GM23338 (cell line): ENCODE results near the gene ZNF322. TPM values are rescaled to one million over a fixed set of nuclear protein-coding genes. Genes with fewer than 3 reads are reported as not detected.

Experiments
- ATAC-seq: fragments of 200-7000 bp; cut with Tn5 transposase; 3 replicates; pipeline ENCODE4 v1.9.1; 2020
- DNase-seq: peaks from one replicate; pipeline ENCODE4 v3.0.0-alpha.2; 2015; ENCODE audit warnings: low spot score
- H2AFZ ChIP-seq: fragments of 200-600 bp; sonication (generic); 2 replicates; pipeline ENCODE4 v1.8.0; 2016; ENCODE audit warnings: antibody characterized with exemption, mild to moderate bottlenecking, moderate library complexity
- H3F3A ChIP-seq: fragments of 200-600 bp; sonication (generic); replicated peaks from 2 replicates; pipeline ENCODE4 v1.8.0; 2017; ENCODE audit warnings: antibody characterized with exemption, mixed run types, low read depth
- H3K27ac ChIP-seq: fragments of 200-600 bp; sonication (generic); 2 replicates; pipeline ENCODE4 v1.6.1; 2016; ENCODE audit warnings: low read depth
- H3K27me3 ChIP-seq: fragments of 200-600 bp; sonication (generic); 2 replicates; pipeline ENCODE4 v1.8.0; 2016; ENCODE audit warnings: mild to moderate bottlenecking, mixed run types, moderate library complexity; ENCODE audit not compliant: insufficient read depth
- H3K36me3 ChIP-seq: fragments of 200-600 bp; sonication (generic); 2 replicates; pipeline ENCODE4 v1.8.0; 2016; ENCODE audit warnings: mild to moderate bottlenecking; ENCODE audit not compliant: insufficient read depth
- H3K4me1 ChIP-seq: fragments of 200-600 bp; sonication (generic); 2 replicates; pipeline ENCODE4 v1.8.0; 2016; ENCODE audit warnings: mild to moderate bottlenecking, moderate library complexity; ENCODE audit not compliant: insufficient read depth
- H3K4me2 ChIP-seq: fragments of 200-600 bp; sonication (generic); 2 replicates; pipeline ENCODE4 v1.7.1; 2017; ENCODE audit warnings: mixed run types
- H3K4me3 ChIP-seq: fragments of 200-600 bp; sonication (generic); 2 replicates; pipeline ENCODE4 v1.6.1; 2016; ENCODE audit warnings: mixed run types
- H3K79me2 ChIP-seq: fragments of 200-600 bp; sonication (generic); replicated peaks from 2 replicates; pipeline ENCODE4 v1.8.0; 2017; ENCODE audit warnings: mild to moderate bottlenecking; ENCODE audit not compliant: insufficient read depth
- H3K9me2 ChIP-seq: fragments of 200-600 bp; sonication (generic); 2 replicates; pipeline ENCODE4 v1.8.0; 2017; ENCODE audit not compliant: insufficient read depth
- H4K20me1 ChIP-seq: fragments of 200-600 bp; sonication (generic); replicated peaks from 2 replicates; pipeline ENCODE4 v1.8.0; 2017; ENCODE audit warnings: mild to moderate bottlenecking; ENCODE audit not compliant: insufficient read depth
- H3K27ac Mint-ChIP-seq: 2 replicates; pipeline ENCODE4 v1.8.0; 2020; ENCODE audit warnings: inconsistent platforms, mild to moderate bottlenecking, moderate library complexity, mixed read lengths
- H3K27me3 Mint-ChIP-seq: 3 replicates; pipeline ENCODE4 v1.8.0; 2022; ENCODE audit warnings: low read depth, mild to moderate bottlenecking, moderate library complexity, mixed read lengths, inconsistent platforms; ENCODE audit not compliant: insufficient read depth, poor library complexity
- H3K36me3 Mint-ChIP-seq: 3 replicates; pipeline ENCODE4 v1.8.0; 2021; ENCODE audit warnings: low read depth, mild to moderate bottlenecking, inconsistent platforms, moderate library complexity, mixed read lengths
- H3K4me1 Mint-ChIP-seq: 3 replicates; pipeline ENCODE4 v1.8.0; 2020; ENCODE audit warnings: mild to moderate bottlenecking, inconsistent platforms, mixed read lengths
- H3K4me3 Mint-ChIP-seq: 3 replicates; pipeline ENCODE4 v1.8.0; 2021; ENCODE audit warnings: moderate library complexity, mild to moderate bottlenecking, inconsistent platforms, mixed read lengths
- H3K9me3 Mint-ChIP-seq: 3 replicates; pipeline ENCODE4 v1.8.0; 2020; ENCODE audit warnings: moderate library complexity, mild to moderate bottlenecking, inconsistent platforms, mixed read lengths
- CREB1 ChIP-seq: fragments of 250-450 bp; sonication (Bioruptor Pico); IDR thresholded peaks from 2 replicates; pipeline ENCODE4 v1.5.0; 2020; ENCODE audit warnings: low read depth, mild to moderate bottlenecking, moderate library complexity
- EZH2 ChIP-seq: fragments of 200-600 bp; sonication (generic); IDR thresholded peaks from one replicate; pipeline ENCODE4 v1.8.0; 2017; ENCODE audit warnings: antibody characterized with exemption, mild to moderate bottlenecking, low read depth; ENCODE audit not compliant: unreplicated experiment
- EZH2phosphoT487 ChIP-seq: fragments of 200-600 bp; sonication (generic); IDR thresholded peaks from one replicate; pipeline ENCODE4 v1.8.1; 2018; ENCODE audit warnings: antibody characterized with exemption; ENCODE audit not compliant: unreplicated experiment
- JUNB ChIP-seq: IDR thresholded peaks from one replicate; pipeline ENCODE4 v1.6.1; 2016; ENCODE audit warnings: antibody characterized with exemption; ENCODE audit not compliant: unreplicated experiment
- NANOG ChIP-seq: IDR thresholded peaks from 2 replicates; pipeline ENCODE4 v1.6.1; 2016; ENCODE audit warnings: antibody characterized with exemption, borderline replicate concordance
- POLR2AphosphoS5 ChIP-seq: IDR thresholded peaks from 2 replicates; pipeline ENCODE4 v1.6.1; 2016; ENCODE audit warnings: antibody characterized with exemption, low read depth
- STAT1 ChIP-seq: IDR thresholded peaks from one replicate; pipeline ENCODE4 v1.6.1; 2016; ENCODE audit warnings: antibody characterized with exemption; ENCODE audit not compliant: unreplicated experiment
- ZNF114 ChIP-seq: fragments of 250-450 bp; sonication (Bioruptor Pico); IDR thresholded peaks from 2 replicates; pipeline ENCODE4 v1.5.0; 2020; ENCODE audit warnings: mild to moderate bottlenecking, moderate library complexity
- ZNF331 ChIP-seq: fragments of 250-450 bp; sonication (Bioruptor Pico); IDR thresholded peaks from 2 replicates; pipeline ENCODE4 v1.5.0; 2020; ENCODE audit warnings: low read depth, mild to moderate bottlenecking, moderate library complexity
- polyA plus RNA-seq: library from polyadenylated mRNA; unstranded; fragments of >200 nt; fragmentation: Nextera tagmentation; extraction: Ambion mirVana; gene quantifications from 2 replicates; pipeline ENCODE4 v1.2.1, GENCODE V29; 2016
- total RNA-seq: library from RNA; depleted of rRNA; stranded (reverse); fragments of >200 nt; shearing (Covaris generic); gene quantifications from 2 replicates; pipeline ENCODE4 v1.2.3, GENCODE V29; 2014
- TF ChIP-seq, protein P1 (sequence below), 2 experiments: fragments of 200-600 bp in 1 of 2; sonication (generic) in 1 of 2; conservative IDR thresholded peaks; 2 replicates each; pipeline versions ENCODE4 v1.5.1 to v1.6.1; 2016 to 2017; ENCODE audit warnings: antibody characterized with exemption in 2 of 2, low read depth in 2 of 2, mild to moderate bottlenecking in 2 of 2, moderate library complexity in 1 of 2
- TF ChIP-seq, protein P2 (sequence below): IDR thresholded peaks from one replicate; pipeline ENCODE4 v1.6.1; 2018; ENCODE audit warnings: antibody characterized with exemption; ENCODE audit not compliant: unreplicated experiment
- TF ChIP-seq, protein P3 (sequence below): IDR thresholded peaks from 2 replicates; pipeline ENCODE4 v1.6.1; 2016; ENCODE audit warnings: antibody characterized with exemption

ZNF322 gene
- total and polyA plus RNA-seq, 2 experiments from 2014 or later, result 43.3 to 61.0 TPM

DNA sequence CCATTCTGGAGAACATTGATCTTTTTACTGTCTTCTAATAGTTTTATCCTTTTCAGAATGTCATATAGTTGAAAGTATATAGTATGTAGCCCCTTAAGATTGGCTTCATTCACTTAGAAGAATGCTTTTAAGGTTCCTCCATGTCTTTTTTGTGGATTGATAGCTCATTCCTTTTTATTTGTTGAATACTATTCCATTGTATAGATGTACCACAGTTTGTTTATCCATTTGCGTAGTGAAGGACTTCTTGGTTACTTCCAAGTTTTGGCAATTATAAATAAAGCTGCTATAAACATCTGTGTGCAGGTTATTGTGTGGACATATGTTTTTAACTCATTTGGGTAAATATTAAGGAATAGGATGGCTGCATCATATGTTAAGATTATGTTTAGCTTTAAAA, 35.0 kb downstream of the ZNF322 start:
- ATAC-seq, result no peak
- Mint-ChIP-seq H3K9me3 (peaks cover 18% of the 10 kb centered on the region), H3K4me1 (no peaks in the 10 kb centered on the region), H3K36me3 (no peaks in the 10 kb centered on the region), H3K27ac (no peak overlapping the region), H3K27me3 (no peaks in the 10 kb centered on the region), H3K4me3 (no peak overlapping the region)
- Histone ChIP-seq H4K20me1 (no peaks in the 10 kb centered on the region), H3K4me2 (no peak overlapping the region), H3F3A (no peaks in the 10 kb centered on the region), H3K4me1 (no peaks in the 10 kb centered on the region), H3K36me3 (no peaks in the 10 kb centered on the region), H3K27me3 (no peaks in the 10 kb centered on the region), H3K4me3 (no peak overlapping the region), H3K9me2 (no peaks in the 10 kb centered on the region), H3K79me2 (no peaks in the 10 kb centered on the region), H2AFZ (no peak overlapping the region), H3K27ac (no peak overlapping the region)
- no peak for DNase-seq
- TF ChIP-seq ZNF331 (CRISPR knock-in tag) (no peak), NANOG (no peak), ZNF114 (no peak), EZH2phosphoT487 (no peak), JUNB (no peak), CREB1 (CRISPR knock-in tag) (no peak), POLR2AphosphoS5 (no peak), EZH2 (no peak), STAT1 (no peak)
- TF ChIP-seq, protein P1, sequence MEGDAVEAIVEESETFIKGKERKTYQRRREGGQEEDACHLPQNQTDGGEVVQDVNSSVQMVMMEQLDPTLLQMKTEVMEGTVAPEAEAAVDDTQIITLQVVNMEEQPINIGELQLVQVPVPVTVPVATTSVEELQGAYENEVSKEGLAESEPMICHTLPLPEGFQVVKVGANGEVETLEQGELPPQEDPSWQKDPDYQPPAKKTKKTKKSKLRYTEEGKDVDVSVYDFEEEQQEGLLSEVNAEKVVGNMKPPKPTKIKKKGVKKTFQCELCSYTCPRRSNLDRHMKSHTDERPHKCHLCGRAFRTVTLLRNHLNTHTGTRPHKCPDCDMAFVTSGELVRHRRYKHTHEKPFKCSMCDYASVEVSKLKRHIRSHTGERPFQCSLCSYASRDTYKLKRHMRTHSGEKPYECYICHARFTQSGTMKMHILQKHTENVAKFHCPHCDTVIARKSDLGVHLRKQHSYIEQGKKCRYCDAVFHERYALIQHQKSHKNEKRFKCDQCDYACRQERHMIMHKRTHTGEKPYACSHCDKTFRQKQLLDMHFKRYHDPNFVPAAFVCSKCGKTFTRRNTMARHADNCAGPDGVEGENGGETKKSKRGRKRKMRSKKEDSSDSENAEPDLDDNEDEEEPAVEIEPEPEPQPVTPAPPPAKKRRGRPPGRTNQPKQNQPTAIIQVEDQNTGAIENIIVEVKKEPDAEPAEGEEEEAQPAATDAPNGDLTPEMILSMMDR (conservative IDR thresholded peaks at IDR 0.05; ENCODE audit: low read depth in 2 of 2), result no peak
- TF ChIP-seq, protein P2, sequence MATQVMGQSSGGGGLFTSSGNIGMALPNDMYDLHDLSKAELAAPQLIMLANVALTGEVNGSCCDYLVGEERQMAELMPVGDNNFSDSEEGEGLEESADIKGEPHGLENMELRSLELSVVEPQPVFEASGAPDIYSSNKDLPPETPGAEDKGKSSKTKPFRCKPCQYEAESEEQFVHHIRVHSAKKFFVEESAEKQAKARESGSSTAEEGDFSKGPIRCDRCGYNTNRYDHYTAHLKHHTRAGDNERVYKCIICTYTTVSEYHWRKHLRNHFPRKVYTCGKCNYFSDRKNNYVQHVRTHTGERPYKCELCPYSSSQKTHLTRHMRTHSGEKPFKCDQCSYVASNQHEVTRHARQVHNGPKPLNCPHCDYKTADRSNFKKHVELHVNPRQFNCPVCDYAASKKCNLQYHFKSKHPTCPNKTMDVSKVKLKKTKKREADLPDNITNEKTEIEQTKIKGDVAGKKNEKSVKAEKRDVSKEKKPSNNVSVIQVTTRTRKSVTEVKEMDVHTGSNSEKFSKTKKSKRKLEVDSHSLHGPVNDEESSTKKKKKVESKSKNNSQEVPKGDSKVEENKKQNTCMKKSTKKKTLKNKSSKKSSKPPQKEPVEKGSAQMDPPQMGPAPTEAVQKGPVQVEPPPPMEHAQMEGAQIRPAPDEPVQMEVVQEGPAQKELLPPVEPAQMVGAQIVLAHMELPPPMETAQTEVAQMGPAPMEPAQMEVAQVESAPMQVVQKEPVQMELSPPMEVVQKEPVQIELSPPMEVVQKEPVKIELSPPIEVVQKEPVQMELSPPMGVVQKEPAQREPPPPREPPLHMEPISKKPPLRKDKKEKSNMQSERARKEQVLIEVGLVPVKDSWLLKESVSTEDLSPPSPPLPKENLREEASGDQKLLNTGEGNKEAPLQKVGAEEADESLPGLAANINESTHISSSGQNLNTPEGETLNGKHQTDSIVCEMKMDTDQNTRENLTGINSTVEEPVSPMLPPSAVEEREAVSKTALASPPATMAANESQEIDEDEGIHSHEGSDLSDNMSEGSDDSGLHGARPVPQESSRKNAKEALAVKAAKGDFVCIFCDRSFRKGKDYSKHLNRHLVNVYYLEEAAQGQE, result no peak
- TF ChIP-seq, protein P3, sequence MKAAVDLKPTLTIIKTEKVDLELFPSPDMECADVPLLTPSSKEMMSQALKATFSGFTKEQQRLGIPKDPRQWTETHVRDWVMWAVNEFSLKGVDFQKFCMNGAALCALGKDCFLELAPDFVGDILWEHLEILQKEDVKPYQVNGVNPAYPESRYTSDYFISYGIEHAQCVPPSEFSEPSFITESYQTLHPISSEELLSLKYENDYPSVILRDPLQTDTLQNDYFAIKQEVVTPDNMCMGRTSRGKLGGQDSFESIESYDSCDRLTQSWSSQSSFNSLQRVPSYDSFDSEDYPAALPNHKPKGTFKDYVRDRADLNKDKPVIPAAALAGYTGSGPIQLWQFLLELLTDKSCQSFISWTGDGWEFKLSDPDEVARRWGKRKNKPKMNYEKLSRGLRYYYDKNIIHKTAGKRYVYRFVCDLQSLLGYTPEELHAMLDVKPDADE, result no peak
